HG03025 (cell line): ENCODE measurements around the gene FKBP4.
"Not testable (repeated sequence)": the region's sequence is repeated elsewhere in the genome, so short reads cannot be mapped to it uniquely, and the experiment has no call there.

ENCODE experiments used
- ATAC-seq: cut with Tn5 transposase; IDR thresholded peaks from one replicate; pipeline ENCODE4 v1.9.1; 2021; ENCODE audit warnings: mild to moderate bottlenecking, moderate library complexity; ENCODE audit not compliant: unreplicated experiment, low FRiP score

Gene FKBP4

GRCh38 chr12:2794736-2795289 is at the start of gene FKBP4:
TSS of gene FKBP4 (plus strand) at chr12:2794970. CDS start at chr12:2795140, 170 bp downstream.
- ATAC-seq, result peak; percentile 77

GRCh38 chr12:2745655-2746054 is 49.1 kb upstream of the FKBP4 start:
- no peak for ATAC-seq

GRCh38 chr12:2749580-2749979 is 45.2 kb upstream of the FKBP4 start:
- no peak for ATAC-seq

- no peak for ATAC-seq
Measured at GRCh38 chr12:2750185-2750584, 44.6 kb upstream of the FKBP4 start.

GRCh38 chr12:2751230-2751629 is 43.5 kb upstream of the FKBP4 start:
- no peak for ATAC-seq

- ATAC-seq, result no peak
Measured at GRCh38 chr12:2751686-2752085, 43.1 kb upstream of the FKBP4 start.

- no peak for ATAC-seq
Measured at GRCh38 chr12:2752676-2753371, 41.9 kb upstream of the FKBP4 start.

- no peak for ATAC-seq
Measured at GRCh38 chr12:2753536-2753935, 41.2 kb upstream of the FKBP4 start.

GRCh38 chr12:2754208-2754607 is 40.6 kb upstream of the FKBP4 start:
- no peak for ATAC-seq

GRCh38 chr12:2756756-2757155 is 38.0 kb upstream of the FKBP4 start:
- no peak for ATAC-seq

- ATAC-seq, result no peak
Measured at GRCh38 chr12:2759733-2760132, 35.0 kb upstream of the FKBP4 start.

GRCh38 chr12:2764398-2764797 is 30.4 kb upstream of the FKBP4 start:
- ATAC-seq, result no peak

- ATAC-seq, result no peak
Measured at GRCh38 chr12:2765052-2765451, 29.7 kb upstream of the FKBP4 start.

GRCh38 chr12:2765608-2766007 is 29.2 kb upstream of the FKBP4 start:
- no peak for ATAC-seq

- ATAC-seq, result no peak
Measured at GRCh38 chr12:2768224-2768961, 26.4 kb upstream of the FKBP4 start.

- no peak for ATAC-seq
Measured at GRCh38 chr12:2769866-2770533, 24.8 kb upstream of the FKBP4 start.

GRCh38 chr12:2770544-2770943 is 24.2 kb upstream of the FKBP4 start:
- ATAC-seq, result not testable (repeated sequence)

- ATAC-seq, result no peak
Measured at GRCh38 chr12:2772370-2772769, 22.4 kb upstream of the FKBP4 start.

- no peak for ATAC-seq
Measured at GRCh38 chr12:2773199-2773875, 21.4 kb upstream of the FKBP4 start.

GRCh38 chr12:2775431-2775830 is 19.3 kb upstream of the FKBP4 start:
- ATAC-seq, result no peak
